ENCODE measurements around the gene RNF182. TPM values are rescaled to one million over a fixed set of nuclear protein-coding genes. Genes with fewer than 3 reads are reported as not detected.

Gene RNF182
- total and polyA plus RNA-seq, 2 donors (not counting 3 experiments of a cell fraction or from before 2014, with no cell fraction given), result 0.43 to 0.93 TPM

DNA sequence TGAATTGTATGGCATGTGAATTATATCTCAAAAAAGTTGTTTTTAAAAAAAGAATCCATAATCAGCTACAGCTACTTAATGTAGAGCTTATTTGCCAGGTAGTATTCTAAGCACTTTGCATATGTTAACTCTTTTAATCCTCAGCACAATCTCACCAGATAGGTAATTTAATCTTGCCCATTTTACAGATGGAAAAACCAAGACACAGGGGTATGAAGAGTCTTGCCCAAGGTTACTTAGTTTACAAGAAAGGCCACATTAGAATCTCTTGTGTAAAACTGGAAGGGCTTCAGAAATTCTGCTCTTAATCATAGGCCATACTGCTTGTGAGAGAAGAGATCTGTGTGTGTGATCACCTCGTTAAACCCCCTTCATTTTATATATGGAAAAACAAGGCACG, 13.4 kb upstream of the RNF182 start:
- Histone ChIP-seq H3K79me2 (ENCODE audit: control insufficient read depth, insufficient read depth, low read length) (no peaks in the 10 kb centered on the region), H3K4me3 (replicated peaks in 1 of 3; ENCODE audit: insufficient read depth in 1 of 3, low read depth in 1 of 3, low read length in 3 of 3) (no peak overlapping the region), H3K27me3 (ENCODE audit: control insufficient read depth in 2 of 2, insufficient read depth in 2 of 2, low read length in 2 of 2) (peaks cover 3 to 4% of the 10 kb centered on the region in 2 experiments), H3K36me3 (ENCODE audit: control insufficient read depth in 2 of 2, extremely low read depth in 1 of 2, insufficient read depth in 2 of 2, low read length in 2 of 2) (no peaks in the 10 kb centered on the region), H3K4me2 (ENCODE audit: insufficient read depth, low read length) (no peak overlapping the region), H2AFZ (ENCODE audit: low read depth, low read length) (no peak overlapping the region), H3K9ac (replicated peaks; ENCODE audit: extremely low read depth, insufficient read depth, low read length) (no peak overlapping the region), H3K9me1 (replicated peaks; ENCODE audit: control insufficient read depth, extremely low read depth, insufficient read depth, low read length) (no peaks in the 10 kb centered on the region), H4K20me1 (replicated peaks; ENCODE audit: control insufficient read depth, extremely low read depth, insufficient read depth, low read length) (no peaks in the 10 kb centered on the region), H3K4me1 (ENCODE audit: control insufficient read depth, extremely low read depth, insufficient read depth, low read length) (peaks cover 6% of the 10 kb centered on the region), H3K9me3 (replicated peaks; ENCODE audit: control insufficient read depth, insufficient read depth, low read length) (no peaks in the 10 kb centered on the region), H3K27ac (ENCODE audit: insufficient read depth, low read depth, low read length) (no peak overlapping the region)
- DNase-seq (ENCODE audit: low read depth, low spot score) (no peak), FAIRE-seq (no peak)
- ChIA-PET CTCF (interaction anchor here (1.3 to 5.6 kb wide), 6 partner anchors 11 to 232 kb away, joined by 3 to 203 read pairs (median 72); partner anchors contain the start of gene RNF182), POLR2A (no interaction called here)
- TF ChIP-seq, protein P1, sequence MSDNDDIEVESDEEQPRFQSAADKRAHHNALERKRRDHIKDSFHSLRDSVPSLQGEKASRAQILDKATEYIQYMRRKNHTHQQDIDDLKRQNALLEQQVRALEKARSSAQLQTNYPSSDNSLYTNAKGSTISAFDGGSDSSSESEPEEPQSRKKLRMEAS (IDR thresholded peaks at IDR 0.05; ENCODE audit: insufficient read depth, insufficient read length), result no peak
- no peak for TF ChIP-seq JUN (IDR thresholded peaks at IDR 0.05; ENCODE audit: borderline replicate concordance, insufficient read depth, insufficient read length, low read depth)
- TF ChIP-seq, protein P2, sequence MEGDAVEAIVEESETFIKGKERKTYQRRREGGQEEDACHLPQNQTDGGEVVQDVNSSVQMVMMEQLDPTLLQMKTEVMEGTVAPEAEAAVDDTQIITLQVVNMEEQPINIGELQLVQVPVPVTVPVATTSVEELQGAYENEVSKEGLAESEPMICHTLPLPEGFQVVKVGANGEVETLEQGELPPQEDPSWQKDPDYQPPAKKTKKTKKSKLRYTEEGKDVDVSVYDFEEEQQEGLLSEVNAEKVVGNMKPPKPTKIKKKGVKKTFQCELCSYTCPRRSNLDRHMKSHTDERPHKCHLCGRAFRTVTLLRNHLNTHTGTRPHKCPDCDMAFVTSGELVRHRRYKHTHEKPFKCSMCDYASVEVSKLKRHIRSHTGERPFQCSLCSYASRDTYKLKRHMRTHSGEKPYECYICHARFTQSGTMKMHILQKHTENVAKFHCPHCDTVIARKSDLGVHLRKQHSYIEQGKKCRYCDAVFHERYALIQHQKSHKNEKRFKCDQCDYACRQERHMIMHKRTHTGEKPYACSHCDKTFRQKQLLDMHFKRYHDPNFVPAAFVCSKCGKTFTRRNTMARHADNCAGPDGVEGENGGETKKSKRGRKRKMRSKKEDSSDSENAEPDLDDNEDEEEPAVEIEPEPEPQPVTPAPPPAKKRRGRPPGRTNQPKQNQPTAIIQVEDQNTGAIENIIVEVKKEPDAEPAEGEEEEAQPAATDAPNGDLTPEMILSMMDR (IDR thresholded peaks at IDR 0.05; ENCODE audit: extremely low read depth in 1 of 2, insufficient read depth in 1 of 2, low read depth in 1 of 2, low read length in 2 of 2), result no peak
- no peak for TF ChIP-seq POLR2AphosphoS5 (IDR thresholded peaks at IDR 0.05; ENCODE audit: insufficient read depth, low read depth, low read length)
- no peak for TF ChIP-seq POLR2A (IDR thresholded peaks at IDR 0.05; ENCODE audit: low read depth, low read length)
- no peak for TF ChIP-seq GATA2 (IDR thresholded peaks at IDR 0.05; ENCODE audit: insufficient read depth, insufficient read length, low read depth, low read length)
- TF ChIP-seq MYC (IDR thresholded peaks at IDR 0.05; ENCODE audit: low read depth, low read length), result no peak
- no peak for TF ChIP-seq FOS (IDR thresholded peaks at IDR 0.05; ENCODE audit: borderline replicate concordance, insufficient read depth, low read length)
- intact Hi-C loops (cut with micrococcal nuclease) (no loop called here), dilution Hi-C loops (cut with MboI; ENCODE audit: extremely low pct_ligation_motif_present, low sequenced_read_pairs) (no loop called here)
- no TSS peak for BruUV-seq (replicated peaks)

All from endothelial cell of umbilical vein (primary cell).